ENCODE results near the gene ZNF512B. TPM values are rescaled to one million over a fixed set of nuclear protein-coding genes. Genes with fewer than 3 reads are reported as not detected.

ZNF512B gene
- total and polyA plus RNA-seq, 8 donors, result 3.5 to 12.1 (median 8.2) TPM

DNA sequence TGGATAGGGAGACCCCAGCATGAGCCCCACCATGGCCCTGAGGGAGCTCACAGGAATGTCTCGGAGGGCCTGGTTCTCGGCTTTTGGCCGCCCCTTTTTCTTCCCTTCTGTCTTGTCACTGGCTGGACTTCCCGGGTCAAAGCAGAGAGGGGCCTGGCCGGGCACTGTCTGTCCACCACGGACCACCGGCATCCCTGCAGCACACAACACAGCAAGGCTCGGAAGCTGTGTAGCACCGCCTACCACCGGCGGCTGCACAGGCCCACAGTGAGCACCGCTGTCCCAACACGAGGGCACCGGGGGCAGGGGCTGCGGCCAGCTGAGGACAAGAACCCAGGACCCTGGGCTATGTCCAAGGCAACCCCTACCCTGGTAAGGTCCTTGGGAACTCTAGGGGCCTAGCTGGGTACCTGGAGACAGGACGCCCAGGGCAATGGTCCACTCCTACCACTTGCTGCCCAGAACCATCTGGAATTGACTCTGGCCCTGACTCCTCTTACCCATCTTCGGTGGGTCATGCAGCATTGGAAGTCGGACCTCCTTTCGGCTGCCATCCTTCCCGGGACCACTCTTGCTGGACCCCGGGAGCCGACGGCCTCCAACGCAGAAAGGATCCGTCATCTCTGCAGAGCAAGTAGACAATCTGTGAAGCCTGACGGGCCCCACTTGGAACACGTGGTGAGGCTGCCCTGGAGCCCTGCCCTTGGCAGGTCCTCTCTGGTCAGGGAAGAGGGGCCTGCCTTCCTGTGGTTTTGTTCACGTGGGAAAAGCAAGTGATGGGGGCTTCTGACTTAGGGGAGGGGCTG, 2.2 kb downstream of the ZNF512B start:
- TF ChIP-seq EP300 (IDR thresholded peaks at IDR 0.05) (no peak), POLR2A (IDR thresholded peaks at IDR 0.05) (no peak), POLR2AphosphoS5 (IDR thresholded peaks at IDR 0.05) (no peak)
- TF ChIP-seq, protein P1, sequence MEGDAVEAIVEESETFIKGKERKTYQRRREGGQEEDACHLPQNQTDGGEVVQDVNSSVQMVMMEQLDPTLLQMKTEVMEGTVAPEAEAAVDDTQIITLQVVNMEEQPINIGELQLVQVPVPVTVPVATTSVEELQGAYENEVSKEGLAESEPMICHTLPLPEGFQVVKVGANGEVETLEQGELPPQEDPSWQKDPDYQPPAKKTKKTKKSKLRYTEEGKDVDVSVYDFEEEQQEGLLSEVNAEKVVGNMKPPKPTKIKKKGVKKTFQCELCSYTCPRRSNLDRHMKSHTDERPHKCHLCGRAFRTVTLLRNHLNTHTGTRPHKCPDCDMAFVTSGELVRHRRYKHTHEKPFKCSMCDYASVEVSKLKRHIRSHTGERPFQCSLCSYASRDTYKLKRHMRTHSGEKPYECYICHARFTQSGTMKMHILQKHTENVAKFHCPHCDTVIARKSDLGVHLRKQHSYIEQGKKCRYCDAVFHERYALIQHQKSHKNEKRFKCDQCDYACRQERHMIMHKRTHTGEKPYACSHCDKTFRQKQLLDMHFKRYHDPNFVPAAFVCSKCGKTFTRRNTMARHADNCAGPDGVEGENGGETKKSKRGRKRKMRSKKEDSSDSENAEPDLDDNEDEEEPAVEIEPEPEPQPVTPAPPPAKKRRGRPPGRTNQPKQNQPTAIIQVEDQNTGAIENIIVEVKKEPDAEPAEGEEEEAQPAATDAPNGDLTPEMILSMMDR (IDR thresholded peaks at IDR 0.05), result no peak
- Histone ChIP-seq H3K27ac (no peak overlapping the region), H3K4me3 (no peak overlapping the region), H3K27me3 (no peaks in the 10 kb centered on the region), H3K4me1 (peaks cover 15 to 24% (median 19%) of the 10 kb centered on the region in 4 donors), H3K9me3 (peaks cover 0 to 15% (median 1%) of the 10 kb centered on the region in 4 donors), H3K36me3 (peaks cover 25 to 44% (median 39%) of the 10 kb centered on the region in 4 donors)
- intact Hi-C loops (cut with DNase I; ENCODE audit: low total_unique reads), result no loop called here
- peak; percentile 5 to 22 for DNase-seq
- 89 to 95% (median 92%) methylated on average over 25 to 28 of the region's 28 CpGs for WGBS, 5 donors

DNA sequence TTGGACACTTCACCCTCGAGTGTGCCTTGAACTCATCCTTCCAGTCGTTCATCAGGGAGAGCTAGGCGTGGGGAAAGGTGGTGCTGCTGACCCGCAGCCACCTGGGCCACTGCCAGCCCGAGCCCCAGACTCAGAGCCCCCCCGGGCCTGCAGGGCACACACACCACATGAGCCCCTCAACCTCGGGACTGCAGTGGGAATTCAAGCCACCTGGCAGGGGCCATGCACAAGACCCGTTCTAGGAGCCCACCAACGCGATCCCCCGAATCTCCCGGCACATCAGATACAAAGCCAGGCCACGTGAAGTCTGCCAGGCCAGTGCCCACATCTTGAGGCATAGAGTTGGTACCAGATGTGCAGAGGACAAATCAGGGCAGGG, 2.8 kb downstream of the ZNF512B start:
- intact Hi-C loops (cut with DNase I; ENCODE audit: low total_unique reads), result no loop called here
- peak in 1 of 2 donors; percentile 2 for DNase-seq
- peaks cover 0 to 15% (median 1%) of the 10 kb centered on the region in 4 donors for H3K9me3 ChIP-seq
- peaks cover 15 to 24% (median 19%) of the 10 kb centered on the region in 4 donors for H3K4me1 ChIP-seq
- 85 to 95% (median 93%) methylated on average over 7 to 13 of the region's 13 CpGs for WGBS, 5 donors
- no peak overlapping the region for H3K27ac ChIP-seq
- no peaks in the 10 kb centered on the region for H3K27me3 ChIP-seq
- peaks cover 28 to 50% (median 45%) of the 10 kb centered on the region in 4 donors for H3K36me3 ChIP-seq
- TF ChIP-seq, protein P1 (IDR thresholded peaks at IDR 0.05), result no peak
- TF ChIP-seq POLR2AphosphoS5 (IDR thresholded peaks at IDR 0.05) (no peak), EP300 (IDR thresholded peaks at IDR 0.05) (no peak), POLR2A (IDR thresholded peaks at IDR 0.05) (no peak)
- no peak overlapping the region for H3K4me3 ChIP-seq

GRCh38 chr20:63966172-63966943, 3.4 kb downstream of the ZNF512B start:
- peak in 1 of 2 donors; percentile 1 for DNase-seq
- Histone ChIP-seq H3K4me3 (no peak overlapping the region), H3K4me1 (peaks cover 15 to 24% (median 19%) of the 10 kb centered on the region in 4 donors), H3K27me3 (no peaks in the 10 kb centered on the region), H3K27ac (no peak overlapping the region), H3K9me3 (peaks cover 0 to 15% (median 1%) of the 10 kb centered on the region in 4 donors), H3K36me3 (peaks cover 28 to 55% (median 51%) of the 10 kb centered on the region in 4 donors)
- intact Hi-C loops (cut with DNase I; ENCODE audit: low total_unique reads), result no loop called here
- TF ChIP-seq EP300 (IDR thresholded peaks at IDR 0.05) (no peak), POLR2A (IDR thresholded peaks at IDR 0.05) (no peak), POLR2AphosphoS5 (IDR thresholded peaks at IDR 0.05) (no peak)
- TF ChIP-seq, protein P1 (IDR thresholded peaks at IDR 0.05), result no peak
- WGBS, 5 donors, result 94 to 97% (median 95%) methylated on average over 21 to 27 of the region's 27 CpGs

- H3K36me3 ChIP-seq, result peaks cover 30 to 75% (median 70%) of the 10 kb centered on the region in 4 donors
- no peak overlapping the region for H3K27ac ChIP-seq
- DNase-seq, result peak in 1 of 2 donors; percentile 3
- peaks cover 0 to 15% (median 1%) of the 10 kb centered on the region in 4 donors for H3K9me3 ChIP-seq
- 93 to 99% (median 95%) methylated on average over 10 to 16 of the region's 16 CpGs for WGBS, 5 donors
- peaks cover 8 to 15% (median 11%) of the 10 kb centered on the region in 4 donors for H3K4me1 ChIP-seq
- TF ChIP-seq POLR2A (IDR thresholded peaks at IDR 0.05) (no peak), POLR2AphosphoS5 (IDR thresholded peaks at IDR 0.05) (no peak), EP300 (IDR thresholded peaks at IDR 0.05) (no peak)
- TF ChIP-seq, protein P1 (IDR thresholded peaks at IDR 0.05), result no peak
- no peak overlapping the region for H3K4me3 ChIP-seq
- intact Hi-C loops (cut with DNase I; ENCODE audit: low total_unique reads), result no loop called here
- no peaks in the 10 kb centered on the region for H3K27me3 ChIP-seq
Measured at GRCh38 chr20:63964412-63964811, 5.3 kb downstream of the ZNF512B start.
